HCT116 (cell line): ENCODE measurements around the gene NCBP2. TPM values are rescaled to one million over a fixed set of nuclear protein-coding genes. Genes with fewer than 3 reads are reported as not detected.

Source experiments
- ATAC-seq: fragments of 200-7000 bp; cut with Tn5 transposase; 2 replicates; pipeline ENCODE4 v1.9.1; 2020; ENCODE audit warnings: mild to moderate bottlenecking, moderate library complexity
- BruUV-seq: library from RNA; stranded (reverse); fragments of 400-500 nt; replicated peaks from 2 replicates; lab custom pipeline; 2021; lab: Mats Ljungman, UMichigan
- CTCF ChIA-PET: fragments of 300-600 bp; sonication (Branson Sonifier 250); formaldehyde crosslinking; loops from one replicate; lab custom pipeline; 2021; ENCODE audit warnings: antibody characterized with exemption; lab: Charles Lee
- POLR2A ChIA-PET: fragments of 300-600, 350-600 bp; sonication (Branson Sonifier 250); formaldehyde crosslinking; loops from one replicate; lab custom pipeline; 2021; ENCODE audit warnings: antibody characterized with exemption; lab: Charles Lee
- RAD21 ChIA-PET, 2 experiments: fragments of 300-600 bp; sonication (Branson Sonifier 250); formaldehyde crosslinking; loops; one replicate each; lab custom pipeline; 2023; ENCODE audit warnings: low total read pairs in 2 of 2; ENCODE audit not compliant: uncharacterized antibody in 2 of 2, unreplicated experiment in 2 of 2, low non-redundant PET in 1 of 2; lab: Charles Lee
- DNase-seq: peaks from one replicate; pipeline ENCODE4 v3.0.0-alpha.2; 2010; ENCODE audit warnings: low read depth, low spot score
- H2AFZ ChIP-seq: fragments of 200-600 bp; shearing (Covaris generic), sonication (generic); 2 replicates; pipeline ENCODE4 v1.6.1; 2017; ENCODE audit warnings: low read depth, mixed run types, mixed read lengths, antibody characterized with exemption, low read length; ENCODE audit not compliant: poor library complexity, severe bottlenecking
- H3K27ac ChIP-seq: 2 replicates; pipeline ENCODE4 v1.5.1; 2012; ENCODE audit warnings: low read depth, low read length
- H3K27me3 ChIP-seq: fragments of 200-600 bp; sonication (generic); 2 replicates; pipeline ENCODE4 v1.6.1; 2016; ENCODE audit warnings: mixed run types, low read length, mixed read lengths; ENCODE audit not compliant: insufficient read depth
- H3K36me3 ChIP-seq, 2 experiments: fragments of 200-500 bp in 1 of 2; fragments of 200-600 bp in 1 of 2; sonication (Bioruptor generic) in 1 of 2; sonication (generic) in 1 of 2; 2 replicates each; pipeline versions ENCODE4 v1.5.1 to v1.6.1; 2014 to 2016; ENCODE audit warnings: low read length in 2 of 2, inconsistent platforms in 1 of 2, mixed read lengths in 1 of 2, mixed run types in 1 of 2; ENCODE audit not compliant: insufficient read depth in 2 of 2, control insufficient read depth in 1 of 2
- H3K4me1 ChIP-seq, 2 experiments: fragments of 200-600 bp in 1 of 2; sonication (generic) in 1 of 2; 2 replicates each; pipeline versions ENCODE4 v1.5.1 to v1.6.1; 2012 to 2017; ENCODE audit warnings: low read length in 2 of 2, inconsistent platforms in 1 of 2, mild to moderate bottlenecking in 1 of 2, mixed read lengths in 1 of 2, mixed run types in 1 of 2, moderate library complexity in 1 of 2; ENCODE audit not compliant: insufficient read depth in 2 of 2, control insufficient read depth in 1 of 2
- H3K4me2 ChIP-seq: fragments of 200-600 bp; sonication (generic); 2 replicates; pipeline ENCODE4 v1.6.1; 2017; ENCODE audit warnings: mixed run types, low read length, mixed read lengths
- H3K4me3 ChIP-seq, 2 experiments: fragments of 200-600 bp in 1 of 2; sonication (generic) in 1 of 2; replicated peaks in 1 of 2; 2 replicates each; pipeline ENCODE4 v1.5.1; 2011 to 2016; ENCODE audit warnings: low read length in 2 of 2, control low read depth in 1 of 2, low read depth in 1 of 2, mild to moderate bottlenecking in 1 of 2, mixed read lengths in 1 of 2, mixed run types in 1 of 2
- H3K79me2 ChIP-seq: fragments of 200-600 bp; sonication (generic); 2 replicates; pipeline ENCODE4 v1.6.1; 2017; ENCODE audit warnings: mild to moderate bottlenecking, mixed run types, low read length, moderate library complexity, mixed read lengths; ENCODE audit not compliant: insufficient read depth
- H3K9ac ChIP-seq: fragments of 200-600 bp; sonication (generic); 2 replicates; pipeline ENCODE4 v1.6.1; 2016; ENCODE audit warnings: low read length, mixed read lengths
- H3K9me2 ChIP-seq: fragments of 200-600 bp; sonication (generic), shearing (Covaris generic); 2 replicates; pipeline ENCODE4 v1.6.1; 2017; ENCODE audit warnings: mixed run types, mild to moderate bottlenecking, moderate library complexity; ENCODE audit not compliant: insufficient read depth
- H3K9me3 ChIP-seq, 2 experiments: fragments of 200-500 bp in 1 of 2; fragments of 200-600 bp in 1 of 2; sonication (Bioruptor generic) in 1 of 2; sonication (generic) in 1 of 2; 2 replicates each; pipeline ENCODE4 v1.6.1; 2014 to 2017; ENCODE audit warnings: low read length in 2 of 2, mixed read lengths in 2 of 2, inconsistent platforms in 1 of 2, low read depth in 1 of 2, mild to moderate bottlenecking in 1 of 2, mixed run types in 1 of 2, moderate library complexity in 1 of 2; ENCODE audit not compliant: control insufficient read depth in 1 of 2, insufficient read depth in 1 of 2
- H4K20me1 ChIP-seq: fragments of 200-600 bp; sonication (generic), shearing (Covaris generic); 2 replicates; pipeline ENCODE4 v1.6.1; 2017; ENCODE audit warnings: mixed run types, mild to moderate bottlenecking, moderate library complexity; ENCODE audit not compliant: insufficient read depth
- CBX3 ChIP-seq: IDR thresholded peaks from 2 replicates; pipeline ENCODE4 v1.6.1; 2012; ENCODE audit warnings: low read depth
- CTCF ChIP-seq, 3 experiments: fragments of 200-600 bp in 1 of 3; sonication (generic) in 1 of 3; IDR thresholded peaks in 2 of 3; conservative IDR thresholded peaks in 1 of 3; 2 replicates each; pipeline ENCODE4 v1.5.1; 2012 to 2017; ENCODE audit warnings: low read depth in 2 of 3, low read length in 2 of 3, antibody characterized with exemption in 1 of 3, borderline replicate concordance in 1 of 3, control low read depth in 1 of 3, mild to moderate bottlenecking in 1 of 3, mixed read lengths in 1 of 3, mixed run types in 1 of 3, moderate library complexity in 1 of 3; ENCODE audit not compliant: insufficient read depth in 1 of 3
- ELF1 ChIP-seq: IDR thresholded peaks from 2 replicates; pipeline ENCODE4 v1.6.1; 2012; ENCODE audit warnings: low read depth, borderline replicate concordance
- SP1 ChIP-seq: IDR thresholded peaks from 2 replicates; pipeline ENCODE4 v1.6.1; 2012; ENCODE audit warnings: low read depth
- intact Hi-C: fragments of 100-400 bp; cut with micrococcal nuclease; formaldehyde crosslinking; loops from 2 replicates; pipeline ENCODE4 v1.10.0; 2022
- total RNA-seq: library from RNA; stranded (reverse); gene quantifications from one replicate; pipeline ENCODE4 v1.2.1, GENCODE V29; 2021; ENCODE audit not compliant: unreplicated experiment

The NCBP2 gene
- total RNA-seq, 1 experiment from 2014 or later, result 82.4 TPM

GRCh38 chr3:196954832-196955231 is 12.5 kb upstream of the NCBP2 start:
- H3K9me3 ChIP-seq, result no peaks in the 10 kb centered on the region
- H3K4me2 ChIP-seq, result no peak overlapping the region
- no peaks in the 10 kb centered on the region for H3K79me2 ChIP-seq
- H3K27me3 ChIP-seq, result no peaks in the 10 kb centered on the region
- POLR2A ChIA-PET, result no interaction called here
- no TSS peak for BruUV-seq
- no peaks in the 10 kb centered on the region for H3K9me2 ChIP-seq
- ATAC-seq (no peak), DNase-seq (no peak)
- H3K27ac ChIP-seq, result no peak overlapping the region
- H3K4me3 ChIP-seq, result no peak overlapping the region
- no peaks in the 10 kb centered on the region for H4K20me1 ChIP-seq
- no peaks in the 10 kb centered on the region for H3K36me3 ChIP-seq
- RAD21 ChIA-PET, result no interaction called here
- H3K9ac ChIP-seq, result no peak overlapping the region
- H2AFZ ChIP-seq, result no peak overlapping the region
- TF ChIP-seq SP1 (no peak), CTCF (IDR thresholded peaks at IDR 0.05 in 2 of 3, conservative IDR thresholded peaks at IDR 0.05 in 1 of 3; ENCODE audit: borderline replicate concordance in 1 of 3, insufficient read depth in 1 of 3, low read depth in 2 of 3, low read length in 2 of 3) (no peak), ELF1 (no peak)
- intact Hi-C loops, result no loop called here
- H3K4me1 ChIP-seq, result no peaks in the 10 kb centered on the region
- CTCF ChIA-PET, result interaction anchor here (1.2 kb wide), 1 partner anchor 426 kb away, joined by 3 read pairs; no protein-coding TSS in a partner anchor

GRCh38 chr3:196951371-196951770 is 9.0 kb upstream of the NCBP2 start:
- Histone ChIP-seq H2AFZ (no peak overlapping the region), H3K36me3 (no peaks in the 10 kb centered on the region), H3K27ac (no peak overlapping the region), H3K4me3 (no peak overlapping the region), H3K4me1 (no peaks in the 10 kb centered on the region), H3K9me2 (no peaks in the 10 kb centered on the region), H3K4me2 (no peak overlapping the region), H4K20me1 (no peaks in the 10 kb centered on the region), H3K9me3 (no peaks in the 10 kb centered on the region), H3K79me2 (no peaks in the 10 kb centered on the region), H3K9ac (no peak overlapping the region), H3K27me3 (no peaks in the 10 kb centered on the region)
- POLR2A ChIA-PET, result interaction anchor here (0.8 kb wide), 1 partner anchor 9 kb away, joined by 4 read pairs; the partner anchor contains the start of gene NCBP2
- ATAC-seq, result no peak
- BruUV-seq, result no TSS peak
- RAD21 ChIA-PET, result no interaction called here
- TF ChIP-seq SP1 (no peak), CBX3 (no peak)
- no peak for DNase-seq
- intact Hi-C loops, result no loop called here
- CTCF ChIA-PET, result no interaction called here
